22Rv1 (cell line): ENCODE data around the gene GLUD1.
"Not testable (repeated sequence)": the region's sequence is repeated elsewhere in the genome, so short reads cannot be mapped to it uniquely, and the experiment has no call there.

ENCODE experiments used
- H3K27ac ChIP-seq: fragments of 450-650 bp; 2 replicates; pipeline ENCODE4 v1.5.1; 2017
- CTCF ChIP-seq: fragments of 450-650 bp; IDR thresholded peaks from 2 replicates; pipeline ENCODE4 v1.5.1; 2017; ENCODE audit warnings: mild to moderate bottlenecking
- ZFX ChIP-seq: fragments of 450-650 bp; IDR thresholded peaks from 2 replicates; pipeline ENCODE4 v1.6.1; 2017; ENCODE audit warnings: antibody characterized with exemption, borderline replicate concordance

The GLUD1 gene

GRCh38 chr10:87094373-87095235, at the start of gene GLUD1, which contains the start of gene SHLD2:
TSS of gene GLUD1 (minus strand) at chr10:87094843. CDS start at chr10:87094769, 74 bp downstream.
TSS of gene SHLD2 (plus strand) at chr10:87095206. CDS start at chr10:87151355, 56,149 bp downstream.
- peak within 1 kb of the TSS; percentile 99 for H3K27ac ChIP-seq
- no peak for TF ChIP-seq CTCF
- TF ChIP-seq ZFX, result no peak

GRCh38 chr10:87143109-87143418, 48.4 kb upstream of the GLUD1 start:
- not testable (repeated sequence) for H3K27ac ChIP-seq

GRCh38 chr10:87142230-87143108, 47.8 kb upstream of the GLUD1 start:
- not testable (repeated sequence) for H3K27ac ChIP-seq

- not testable (repeated sequence) for H3K27ac ChIP-seq
Measured at GRCh38 chr10:87137478-87137877, 42.8 kb upstream of the GLUD1 start.

- H3K27ac ChIP-seq, result not testable (repeated sequence)
Measured at GRCh38 chr10:87134440-87134839, 39.8 kb upstream of the GLUD1 start.

- not testable (repeated sequence) for H3K27ac ChIP-seq
Measured at GRCh38 chr10:87133936-87134335, 39.3 kb upstream of the GLUD1 start.

- not testable (repeated sequence) for H3K27ac ChIP-seq
Measured at GRCh38 chr10:87132176-87132575, 37.5 kb upstream of the GLUD1 start.

- not testable (repeated sequence) for H3K27ac ChIP-seq
Measured at GRCh38 chr10:87127607-87128156, 33.0 kb upstream of the GLUD1 start.

- H3K27ac ChIP-seq, result not testable (repeated sequence)
Measured at GRCh38 chr10:87127048-87127447, 32.4 kb upstream of the GLUD1 start.

- H3K27ac ChIP-seq, result not testable (repeated sequence)
Measured at GRCh38 chr10:87123351-87123750, 28.7 kb upstream of the GLUD1 start.

GRCh38 chr10:87119029-87119428, 24.4 kb upstream of the GLUD1 start:
- H3K27ac ChIP-seq, result not testable (repeated sequence)

- H3K27ac ChIP-seq, result not testable (repeated sequence)
Measured at GRCh38 chr10:87118122-87118521, 23.5 kb upstream of the GLUD1 start.

- no peak overlapping the region for H3K27ac ChIP-seq
- no peak for TF ChIP-seq CTCF
- TF ChIP-seq ZFX, result no peak
Measured at GRCh38 chr10:87105446-87106124, 10.9 kb upstream of the GLUD1 start.

GRCh38 chr10:87104727-87105126, 10.1 kb upstream of the GLUD1 start:
- not testable (repeated sequence) for H3K27ac ChIP-seq
